Upper lobe of right lung (tissue), 1 donor: ENCODE results near the gene TSPAN4. TPM values are rescaled to one million over a fixed set of nuclear protein-coding genes. Genes with fewer than 3 reads are reported as not detected.

ENCODE experiments used
- ATAC-seq: fragments of 200-7000 bp; cut with Tn5 transposase; one replicate; pipeline ENCODE4 v1.9.1; 2020; ENCODE audit warnings: mild to moderate bottlenecking, moderate library complexity
- DNase-seq: peaks from one replicate; pipeline ENCODE4 v3.0.0-alpha.2; 2020
- H3K27ac ChIP-seq: fragments of 200-600 bp; one replicate; pipeline ENCODE4 v1.8.0; 2022
- H3K27me3 ChIP-seq: fragments of 200-600 bp; one replicate; pipeline ENCODE4 v1.8.0; 2022; ENCODE audit warnings: mild to moderate bottlenecking
- H3K36me3 ChIP-seq: fragments of 200-600 bp; one replicate; pipeline ENCODE4 v1.8.0; 2022
- H3K4me1 ChIP-seq: fragments of 200-600 bp; one replicate; pipeline ENCODE4 v1.8.0; 2022
- H3K4me3 ChIP-seq: fragments of 200-600 bp; one replicate; pipeline ENCODE4 v1.8.0; 2022; ENCODE audit warnings: mild to moderate bottlenecking
- H3K9me3 ChIP-seq: fragments of 200-600 bp; one replicate; pipeline ENCODE4 v1.8.0; 2022
- intact Hi-C: fragments of 100-400 bp; cut with DNase I; formaldehyde crosslinking; loops from one replicate; pipeline ENCODE4 v1.11.0; 2022
- total RNA-seq: library from RNA; stranded (reverse); fragmentation: NEBNext Ultra II Directional; extraction: Animal tissue kit (Norgen Biotek cat#: 25700); gene quantifications from one replicate; pipeline ENCODE4 v1.2.1, GENCODE V29; 2021
- TF ChIP-seq, protein P1 (sequence below): fragments of 200-600 bp; IDR thresholded peaks from one replicate; pipeline ENCODE4 v1.8.0; 2022; ENCODE audit warnings: antibody characterized with exemption
- donor health status: DM: no; HTN: yes; CAD: no; lungs with severe emphysema.

TSPAN4 gene
- total RNA-seq, 1 donor from 2014 or later, result 167 TPM

DNA sequence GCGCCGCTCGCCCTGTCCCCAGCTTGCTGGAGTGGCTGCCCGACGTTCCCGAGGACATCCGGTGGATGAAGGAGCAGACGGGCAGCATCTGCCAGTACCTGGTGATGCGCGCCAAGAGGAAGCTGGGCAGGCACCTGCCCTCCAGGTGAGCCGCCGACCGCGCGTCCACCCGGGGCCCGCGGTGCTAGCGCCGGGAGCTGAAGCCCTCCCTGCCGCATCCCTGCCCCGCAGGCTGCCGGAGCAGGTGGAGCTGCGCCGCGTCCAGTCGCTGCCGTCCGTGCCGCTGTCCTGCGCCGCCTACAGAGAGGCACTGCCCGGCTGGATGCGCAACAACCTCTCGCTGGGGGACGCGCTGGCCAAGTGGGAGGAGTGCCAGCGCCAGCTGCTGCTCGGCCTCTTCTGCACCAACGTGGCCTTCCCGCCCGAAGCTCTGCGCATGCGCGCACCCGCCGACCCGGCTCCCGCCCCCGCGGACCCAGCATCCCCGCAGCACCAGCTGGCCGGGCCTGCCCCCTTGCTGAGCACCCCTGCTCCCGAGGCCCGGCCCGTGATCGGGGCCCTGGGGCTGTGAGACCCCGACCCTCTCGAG is 18.3 kb upstream of the TSPAN4 start:
- Histone ChIP-seq H3K4me1 (peaks cover 60% of the 10 kb centered on the region), H3K9me3 (no peaks in the 10 kb centered on the region), H3K4me3 (no peak overlapping the region), H3K27ac (no peak overlapping the region), H3K27me3 (no peaks in the 10 kb centered on the region), H3K36me3 (peaks cover 34% of the 10 kb centered on the region)
- no peak for DNase-seq
- TF ChIP-seq, protein P1, sequence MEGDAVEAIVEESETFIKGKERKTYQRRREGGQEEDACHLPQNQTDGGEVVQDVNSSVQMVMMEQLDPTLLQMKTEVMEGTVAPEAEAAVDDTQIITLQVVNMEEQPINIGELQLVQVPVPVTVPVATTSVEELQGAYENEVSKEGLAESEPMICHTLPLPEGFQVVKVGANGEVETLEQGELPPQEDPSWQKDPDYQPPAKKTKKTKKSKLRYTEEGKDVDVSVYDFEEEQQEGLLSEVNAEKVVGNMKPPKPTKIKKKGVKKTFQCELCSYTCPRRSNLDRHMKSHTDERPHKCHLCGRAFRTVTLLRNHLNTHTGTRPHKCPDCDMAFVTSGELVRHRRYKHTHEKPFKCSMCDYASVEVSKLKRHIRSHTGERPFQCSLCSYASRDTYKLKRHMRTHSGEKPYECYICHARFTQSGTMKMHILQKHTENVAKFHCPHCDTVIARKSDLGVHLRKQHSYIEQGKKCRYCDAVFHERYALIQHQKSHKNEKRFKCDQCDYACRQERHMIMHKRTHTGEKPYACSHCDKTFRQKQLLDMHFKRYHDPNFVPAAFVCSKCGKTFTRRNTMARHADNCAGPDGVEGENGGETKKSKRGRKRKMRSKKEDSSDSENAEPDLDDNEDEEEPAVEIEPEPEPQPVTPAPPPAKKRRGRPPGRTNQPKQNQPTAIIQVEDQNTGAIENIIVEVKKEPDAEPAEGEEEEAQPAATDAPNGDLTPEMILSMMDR, result no peak
- intact Hi-C loops, result no loop called here
- no peak for ATAC-seq

DNA sequence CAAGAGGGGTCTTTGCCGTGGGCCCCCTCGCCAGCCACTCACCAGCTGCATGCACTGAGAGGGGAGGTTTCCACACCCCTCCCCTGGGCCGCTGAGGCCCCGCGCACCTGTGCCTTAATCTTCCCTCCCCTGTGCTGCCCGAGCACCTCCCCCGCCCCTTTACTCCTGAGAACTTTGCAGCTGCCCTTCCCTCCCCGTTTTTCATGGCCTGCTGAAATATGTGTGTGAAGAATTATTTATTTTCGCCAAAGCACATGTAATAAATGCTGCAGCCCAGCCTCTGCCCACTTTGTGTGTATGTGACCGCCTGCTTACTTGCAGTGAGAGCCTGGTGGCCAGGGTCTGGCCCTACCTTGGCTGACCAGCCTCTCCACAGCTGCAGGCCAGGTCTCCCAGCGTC is 17.7 kb upstream of the TSPAN4 start:
- no peak overlapping the region for H3K4me3 ChIP-seq
- no peaks in the 10 kb centered on the region for H3K9me3 ChIP-seq
- DNase-seq (no peak), ATAC-seq (no peak)
- H3K27ac ChIP-seq, result no peak overlapping the region
- no peaks in the 10 kb centered on the region for H3K27me3 ChIP-seq
- peaks cover 34% of the 10 kb centered on the region for H3K36me3 ChIP-seq
- intact Hi-C loops, result no loop called here
- peaks cover 65% of the 10 kb centered on the region for H3K4me1 ChIP-seq
- TF ChIP-seq, protein P1, result no peak

GRCh38 chr11:825366-826226 is 17.1 kb upstream of the TSPAN4 start:
- TF ChIP-seq, protein P1, result no peak
- DNase-seq, result no peak
- intact Hi-C loops, result no loop called here
- Histone ChIP-seq H3K36me3 (peaks cover 34% of the 10 kb centered on the region), H3K27ac (peak overlapping the region; percentile 78), H3K4me1 (peaks cover 68% of the 10 kb centered on the region), H3K27me3 (peaks cover 3% of the 10 kb centered on the region), H3K4me3 (no peak overlapping the region), H3K9me3 (no peaks in the 10 kb centered on the region)
- no peak for ATAC-seq

- ATAC-seq, result no peak
- TF ChIP-seq, protein P1, result no peak
- DNase-seq, result no peak
- Histone ChIP-seq H3K4me3 (peak overlapping the region; percentile 54), H3K4me1 (peaks cover 68% of the 10 kb centered on the region), H3K27me3 (peaks cover 9% of the 10 kb centered on the region), H3K9me3 (no peaks in the 10 kb centered on the region), H3K27ac (peak overlapping the region; percentile 78), H3K36me3 (peaks cover 34% of the 10 kb centered on the region)
- intact Hi-C loops, result no loop called here
Measured at GRCh38 chr11:826227-826621, 16.4 kb upstream of the TSPAN4 start.

GRCh38 chr11:826836-827145 is 15.9 kb upstream of the TSPAN4 start:
- H3K4me1 ChIP-seq, result peaks cover 65% of the 10 kb centered on the region
- DNase-seq (no peak), ATAC-seq (no peak)
- no peaks in the 10 kb centered on the region for H3K9me3 ChIP-seq
- H3K4me3 ChIP-seq, result peak overlapping the region; percentile 54
- intact Hi-C loops, result no loop called here
- H3K27ac ChIP-seq, result peak overlapping the region; percentile 78
- TF ChIP-seq, protein P1, result no peak
- peaks cover 9% of the 10 kb centered on the region for H3K27me3 ChIP-seq
- peaks cover 34% of the 10 kb centered on the region for H3K36me3 ChIP-seq
